ENCODE results near the gene ADGRD1. TPM values are rescaled to one million over a fixed set of nuclear protein-coding genes. Genes with fewer than 3 reads are reported as not detected.

Gene ADGRD1
- total RNA-seq, 1 donor from 2014 or later, result 0.47 TPM

DNA sequence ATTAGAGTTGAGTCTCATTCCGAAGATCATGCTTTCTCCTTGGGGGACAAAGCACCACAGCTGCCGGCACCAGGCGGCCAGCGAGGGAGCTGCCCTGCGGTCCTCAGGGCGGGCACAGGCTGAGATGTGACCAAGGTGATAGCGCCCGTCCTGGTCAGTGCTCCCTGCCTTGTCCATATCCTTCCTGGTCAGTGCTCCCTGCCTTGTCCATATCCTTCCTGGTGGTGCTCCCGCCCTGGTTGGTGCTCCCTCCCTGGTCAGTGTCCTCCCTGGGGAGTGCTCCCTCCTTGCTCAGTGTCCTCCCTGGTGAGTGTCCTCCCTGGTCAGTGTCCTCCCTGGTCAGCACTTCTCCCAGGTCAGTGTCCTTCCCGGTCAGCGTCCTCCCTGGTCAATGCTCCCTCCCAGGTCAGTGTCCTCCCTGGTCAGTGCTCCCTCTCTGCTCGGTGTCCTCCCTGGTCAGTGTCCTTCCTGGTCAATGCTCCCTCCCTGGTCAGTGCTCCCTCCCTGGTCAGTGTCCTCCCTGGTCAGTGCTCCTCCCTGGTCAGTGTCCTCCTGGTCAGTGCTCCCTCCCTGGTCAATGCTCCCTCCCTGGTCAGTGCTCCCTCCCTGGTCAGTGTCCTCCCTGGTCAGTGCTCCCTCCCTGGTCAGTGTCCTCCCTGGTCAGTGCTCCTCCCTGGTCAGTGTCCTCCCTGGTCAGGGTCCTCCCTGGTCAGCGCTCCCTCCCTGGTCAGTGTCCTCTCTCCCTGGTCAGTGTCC, 92.2 kb downstream of the ADGRD1 start:
- Mint-ChIP-seq H3K36me3 (ENCODE audit: low read depth) (no peaks in the 10 kb centered on the region), H3K9me3 (no peaks in the 10 kb centered on the region), H3K4me1 (peaks cover 12% of the 10 kb centered on the region), H3K4me3 (no peak overlapping the region), H3K27ac (no peak overlapping the region), H3K27me3 (no peaks in the 10 kb centered on the region)
- TF ChIP-seq, protein P1, sequence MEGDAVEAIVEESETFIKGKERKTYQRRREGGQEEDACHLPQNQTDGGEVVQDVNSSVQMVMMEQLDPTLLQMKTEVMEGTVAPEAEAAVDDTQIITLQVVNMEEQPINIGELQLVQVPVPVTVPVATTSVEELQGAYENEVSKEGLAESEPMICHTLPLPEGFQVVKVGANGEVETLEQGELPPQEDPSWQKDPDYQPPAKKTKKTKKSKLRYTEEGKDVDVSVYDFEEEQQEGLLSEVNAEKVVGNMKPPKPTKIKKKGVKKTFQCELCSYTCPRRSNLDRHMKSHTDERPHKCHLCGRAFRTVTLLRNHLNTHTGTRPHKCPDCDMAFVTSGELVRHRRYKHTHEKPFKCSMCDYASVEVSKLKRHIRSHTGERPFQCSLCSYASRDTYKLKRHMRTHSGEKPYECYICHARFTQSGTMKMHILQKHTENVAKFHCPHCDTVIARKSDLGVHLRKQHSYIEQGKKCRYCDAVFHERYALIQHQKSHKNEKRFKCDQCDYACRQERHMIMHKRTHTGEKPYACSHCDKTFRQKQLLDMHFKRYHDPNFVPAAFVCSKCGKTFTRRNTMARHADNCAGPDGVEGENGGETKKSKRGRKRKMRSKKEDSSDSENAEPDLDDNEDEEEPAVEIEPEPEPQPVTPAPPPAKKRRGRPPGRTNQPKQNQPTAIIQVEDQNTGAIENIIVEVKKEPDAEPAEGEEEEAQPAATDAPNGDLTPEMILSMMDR (IDR thresholded peaks at IDR 0.05), result no peak
- intact Hi-C loops (cut with micrococcal nuclease), result no loop called here
- ChIA-PET CTCF (no interaction called here), POLR2A (no interaction called here)
- DNase-seq (no peak), ATAC-seq (ENCODE audit: low read depth) (no peak)

DNA sequence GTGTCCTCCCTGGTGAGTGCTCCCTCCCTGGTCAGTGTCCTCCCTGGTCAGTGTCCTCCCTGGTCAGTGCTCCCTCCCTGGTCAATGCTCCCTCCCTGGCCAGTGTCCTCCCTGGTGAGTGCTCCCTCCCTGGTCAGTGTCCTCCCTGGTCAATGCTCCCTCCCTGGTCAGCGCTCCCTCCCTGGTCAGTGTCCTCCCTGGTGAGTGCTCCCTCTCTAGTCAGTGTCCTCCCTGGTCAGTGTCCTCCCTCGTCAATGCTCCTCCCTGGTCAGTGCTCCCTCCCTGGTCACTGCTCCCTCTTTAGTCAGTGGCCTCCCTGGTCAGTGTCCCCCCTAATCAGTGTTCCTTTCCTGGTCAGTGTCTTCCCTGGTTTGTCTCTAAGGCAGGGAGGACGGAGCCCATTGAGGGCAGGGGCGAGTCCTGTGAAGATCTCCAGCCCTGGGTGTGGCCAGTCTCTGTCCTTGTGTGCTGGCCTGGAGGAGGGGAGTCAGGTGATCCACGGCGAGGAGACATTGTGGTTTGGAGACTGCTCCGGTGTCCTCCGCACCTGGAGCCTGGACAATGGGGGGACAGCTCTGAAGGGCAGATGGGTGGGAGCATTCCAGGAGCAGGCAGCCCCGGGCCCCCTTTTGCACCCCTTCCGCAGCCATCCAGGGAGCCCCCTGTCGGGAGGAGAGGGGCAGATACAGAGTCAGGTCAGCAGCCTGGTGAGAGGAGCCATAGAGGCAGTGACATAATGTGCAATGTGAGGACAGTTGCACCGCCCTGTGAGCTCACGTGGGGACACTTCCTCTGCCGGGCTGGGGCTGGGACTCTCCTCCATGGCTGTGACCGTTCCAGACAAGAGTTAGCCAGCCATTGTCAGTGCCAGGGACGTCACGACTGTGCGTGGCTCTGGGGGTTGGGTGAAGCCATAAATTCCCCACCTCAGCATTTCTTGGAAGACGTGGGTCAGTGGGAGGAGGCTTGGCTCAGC, 93.4 kb downstream of the ADGRD1 start:
- no peak for ATAC-seq (ENCODE audit: low read depth)
- TF ChIP-seq, protein P1 (IDR thresholded peaks at IDR 0.05), result no peak

DNA sequence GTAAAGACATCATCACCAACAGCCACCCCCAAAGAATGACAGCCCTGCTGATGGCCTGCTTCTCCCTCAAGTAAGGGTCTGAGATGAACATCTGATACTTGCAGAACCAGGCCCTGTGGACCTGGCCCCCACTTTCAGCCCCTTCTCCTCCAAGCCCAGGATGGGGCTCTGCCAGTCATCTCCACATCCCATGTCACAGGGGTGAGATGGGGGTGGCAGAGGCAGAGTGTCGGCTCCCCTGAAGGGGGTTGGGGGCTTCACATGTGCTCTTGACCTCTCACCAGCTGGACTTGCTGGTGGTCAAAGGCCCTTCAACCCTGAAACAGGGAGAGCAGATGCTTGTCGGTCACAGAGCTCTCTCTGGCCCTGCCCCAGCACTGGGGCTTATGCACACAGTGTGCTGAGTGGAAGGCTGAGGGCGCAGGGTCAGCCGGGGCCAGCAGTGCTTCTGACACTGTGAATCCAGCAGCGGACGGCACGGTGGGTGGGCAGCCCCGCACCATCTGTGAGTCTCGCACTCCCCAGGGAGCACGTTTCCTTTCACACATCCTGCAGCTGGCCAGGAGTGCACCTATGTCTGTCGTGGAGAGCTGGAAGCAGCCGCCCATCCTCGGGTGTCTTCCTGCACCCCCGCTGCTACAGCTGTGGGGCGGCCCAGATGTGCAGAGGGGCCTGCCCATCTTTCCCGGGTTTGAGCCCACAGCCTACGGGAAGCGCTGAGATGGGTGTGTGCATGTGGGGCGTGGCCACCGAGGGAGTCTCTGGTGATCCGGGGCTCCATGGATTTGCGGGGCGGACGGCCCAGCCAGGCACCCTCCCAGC, 94.3 kb downstream of the ADGRD1 start:
- POLR2A ChIA-PET, result no interaction called here
- Mint-ChIP-seq H3K36me3 (ENCODE audit: low read depth) (no peaks in the 10 kb centered on the region), H3K4me1 (peaks cover 12% of the 10 kb centered on the region), H3K4me3 (no peak overlapping the region), H3K27me3 (no peaks in the 10 kb centered on the region), H3K9me3 (no peaks in the 10 kb centered on the region), H3K27ac (no peak overlapping the region)
- CTCF ChIA-PET, result no interaction called here
- intact Hi-C loops (cut with micrococcal nuclease), result no loop called here
- TF ChIP-seq, protein P1 (IDR thresholded peaks at IDR 0.05), result no peak
- ATAC-seq (ENCODE audit: low read depth) (no peak), DNase-seq (no peak)

More for the DNA sequence above, 93.4 kb downstream of the ADGRD1 start:
- Mint-ChIP-seq H3K9me3 (no peaks in the 10 kb centered on the region), H3K27ac (no peak overlapping the region), H3K36me3 (ENCODE audit: low read depth) (no peaks in the 10 kb centered on the region), H3K4me3 (no peak overlapping the region), H3K27me3 (no peaks in the 10 kb centered on the region), H3K4me1 (peaks cover 12% of the 10 kb centered on the region)
- CTCF ChIA-PET, result no interaction called here
- intact Hi-C loops (cut with micrococcal nuclease), result no loop called here
- POLR2A ChIA-PET, result no interaction called here
- DNase-seq, result no peak

DNA sequence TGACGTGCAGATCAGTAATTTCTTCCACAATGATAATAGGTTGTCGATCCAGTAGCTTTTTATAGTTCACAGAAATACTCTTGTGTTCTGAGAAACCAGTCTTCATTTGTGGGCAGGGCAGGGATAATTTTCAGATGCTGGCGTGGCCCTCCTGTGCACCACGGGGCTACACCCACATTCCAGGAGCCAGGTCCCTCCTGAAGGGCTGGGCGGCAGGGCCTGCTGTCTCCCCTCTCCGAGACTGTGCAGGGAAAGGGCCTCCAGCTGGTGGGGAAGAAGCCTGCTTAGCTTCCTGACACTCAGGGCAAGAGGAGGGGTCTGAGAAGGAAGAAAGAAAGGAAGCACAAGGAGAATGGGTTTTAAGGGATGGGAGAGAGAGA, 94.9 kb downstream of the ADGRD1 start:
- Mint-ChIP-seq H3K27me3 (no peaks in the 10 kb centered on the region), H3K9me3 (no peaks in the 10 kb centered on the region), H3K27ac (no peak overlapping the region), H3K4me3 (no peak overlapping the region), H3K4me1 (peaks cover 12% of the 10 kb centered on the region), H3K36me3 (ENCODE audit: low read depth) (no peaks in the 10 kb centered on the region)
- ChIA-PET CTCF (no interaction called here), POLR2A (no interaction called here)
- intact Hi-C loops (cut with micrococcal nuclease), result no loop called here
- no peak for ATAC-seq (ENCODE audit: low read depth)
- TF ChIP-seq, protein P1 (IDR thresholded peaks at IDR 0.05), result no peak
- DNase-seq, result no peak

Data from activated B cell treated with CpG ODN at 0.5 μM for 24 hours (primary cell).